Measurements from ENCODE around the gene CTU2.
"Not testable (repeated sequence)": the region's sequence is repeated elsewhere in the genome, so short reads cannot be mapped to it uniquely, and the experiment has no call there.

Gene CTU2

DNA sequence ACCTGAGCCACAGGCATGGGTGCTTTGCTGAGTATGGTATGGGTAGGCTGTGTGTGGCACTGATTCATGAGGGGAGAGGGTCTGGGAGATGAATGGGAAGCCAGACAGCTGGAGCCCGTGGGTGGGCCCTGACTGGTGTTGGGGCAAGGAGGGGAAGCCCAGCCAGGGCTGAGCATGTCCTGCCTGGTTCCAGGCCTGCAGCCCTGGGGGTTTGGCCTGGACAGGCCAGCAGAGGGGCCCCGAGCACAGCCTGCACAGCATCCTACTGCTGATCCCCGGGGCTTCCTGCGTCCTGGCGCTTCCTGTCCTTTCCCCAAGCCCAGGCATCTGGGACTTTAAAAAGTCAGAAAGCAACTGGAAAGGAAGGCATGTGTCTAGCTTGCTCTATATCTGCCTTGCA, 38.8 kb upstream of the CTU2 start:
- Histone ChIP-seq H3K4me1 (ENCODE audit: control insufficient read depth in 2 of 2, insufficient read depth in 2 of 2, low read length in 2 of 2) (peaks cover 0 to 1% of the 10 kb centered on the region in 2 donors), H3K9ac (ENCODE audit: low read depth in 1 of 2, low read length in 2 of 2) (no peak overlapping the region), H3K9me3 (ENCODE audit: control insufficient read depth in 2 of 2, low read length in 2 of 2) (no peaks in the 10 kb centered on the region), H3K27ac (ENCODE audit: low read depth in 2 of 2, low read length in 2 of 2) (no peak overlapping the region), H3K36me3 (ENCODE audit: control insufficient read depth in 2 of 2, insufficient read depth in 2 of 2, low read length in 2 of 2) (no peaks in the 10 kb centered on the region), H3K27me3 (ENCODE audit: control insufficient read depth in 2 of 2, insufficient read depth in 2 of 2, low read length in 2 of 2) (no peaks in the 10 kb centered on the region), H3K4me3 (ENCODE audit: low read length in 2 of 2) (no peak overlapping the region)

DNA sequence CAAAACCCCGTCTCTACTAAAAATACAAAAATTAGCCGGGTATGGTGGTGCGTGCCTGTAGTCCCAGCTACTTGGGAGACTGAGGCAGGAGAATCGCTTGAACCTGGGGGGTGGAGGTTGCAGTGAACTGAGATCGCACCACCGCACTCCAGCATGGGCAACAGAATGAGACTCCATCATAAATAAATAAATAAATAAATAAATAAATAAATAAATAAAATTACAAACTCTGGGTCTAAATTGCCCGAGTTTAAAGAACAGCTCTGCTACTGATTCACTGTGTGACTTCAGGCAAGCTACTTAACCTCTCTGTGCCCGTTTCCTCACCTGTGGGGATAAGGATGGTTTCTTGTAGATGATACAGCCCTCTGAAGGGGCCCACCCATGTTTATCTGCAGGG, 36.8 kb upstream of the CTU2 start:
- not testable (repeated sequence) for H3K27ac ChIP-seq (ENCODE audit: low read depth in 2 of 2, low read length in 2 of 2); H3K4me1 ChIP-seq (ENCODE audit: control insufficient read depth in 2 of 2, insufficient read depth in 2 of 2, low read length in 2 of 2); H3K36me3 ChIP-seq (ENCODE audit: control insufficient read depth in 2 of 2, insufficient read depth in 2 of 2, low read length in 2 of 2); H3K9me3 ChIP-seq (ENCODE audit: control insufficient read depth in 2 of 2, low read length in 2 of 2); H3K4me3 ChIP-seq (ENCODE audit: low read length in 2 of 2); H3K9ac ChIP-seq (ENCODE audit: low read depth in 1 of 2, low read length in 2 of 2); H3K27me3 ChIP-seq (ENCODE audit: control insufficient read depth in 2 of 2, insufficient read depth in 2 of 2, low read length in 2 of 2)

DNA sequence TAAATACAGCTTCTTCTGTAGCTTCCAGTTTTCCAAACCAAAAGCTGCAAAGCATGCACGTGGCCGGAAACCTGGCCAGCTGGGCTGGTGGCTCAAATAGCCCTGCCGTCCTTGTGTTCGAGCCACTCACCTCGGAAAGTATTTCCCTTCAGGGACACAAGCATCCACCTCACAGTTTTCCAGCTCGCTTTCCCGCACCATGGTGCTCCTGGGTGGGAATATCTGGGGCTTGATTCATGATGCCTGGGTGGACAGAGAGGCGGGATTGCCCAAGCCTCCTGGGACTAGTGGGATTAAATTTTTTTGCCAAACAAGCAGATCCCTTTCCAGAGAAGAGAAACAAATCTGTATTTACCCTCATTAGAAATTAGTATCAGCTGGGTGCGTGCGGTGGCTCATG, 36.3 kb upstream of the CTU2 start:
- H3K4me1 ChIP-seq (ENCODE audit: control insufficient read depth in 2 of 2, insufficient read depth in 2 of 2, low read length in 2 of 2): no peaks in the 10 kb centered on the region
- no peak overlapping the region for H3K4me3 ChIP-seq (ENCODE audit: low read length in 2 of 2)
- no peaks in the 10 kb centered on the region for H3K36me3 ChIP-seq (ENCODE audit: control insufficient read depth in 2 of 2, insufficient read depth in 2 of 2, low read length in 2 of 2)
- no peak overlapping the region for H3K27ac ChIP-seq (ENCODE audit: low read depth in 2 of 2, low read length in 2 of 2)
- H3K27me3 ChIP-seq (ENCODE audit: control insufficient read depth in 2 of 2, insufficient read depth in 2 of 2, low read length in 2 of 2): no peaks in the 10 kb centered on the region
- no peaks in the 10 kb centered on the region for H3K9me3 ChIP-seq (ENCODE audit: control insufficient read depth in 2 of 2, low read length in 2 of 2)
- no peak overlapping the region for H3K9ac ChIP-seq (ENCODE audit: low read depth in 1 of 2, low read length in 2 of 2)

DNA sequence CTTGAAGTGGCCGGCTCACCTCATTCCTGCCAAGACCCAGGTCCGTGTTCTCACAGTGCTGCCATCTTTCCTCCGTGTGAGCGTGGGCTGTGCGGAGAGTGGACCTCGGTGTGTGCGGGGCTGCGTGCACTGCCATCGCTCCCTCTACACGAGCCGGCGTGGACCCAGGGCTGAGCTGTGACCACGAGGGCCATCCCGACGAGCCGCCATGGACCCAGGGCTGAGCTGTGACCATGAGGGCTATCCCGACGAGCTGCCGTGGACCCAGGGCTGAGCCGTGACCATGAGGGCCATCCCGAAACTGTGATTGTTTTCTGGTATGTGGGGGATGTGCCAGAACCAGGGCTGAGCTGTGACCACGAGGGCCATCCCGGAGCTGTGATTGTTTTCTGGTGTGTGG, 34.5 kb upstream of the CTU2 start:
- Histone ChIP-seq H3K9me3 (ENCODE audit: control insufficient read depth in 2 of 2, low read length in 2 of 2) (no peaks in the 10 kb centered on the region), H3K27ac (ENCODE audit: low read depth in 2 of 2, low read length in 2 of 2) (no peak overlapping the region), H3K27me3 (ENCODE audit: control insufficient read depth in 2 of 2, insufficient read depth in 2 of 2, low read length in 2 of 2) (no peaks in the 10 kb centered on the region), H3K4me1 (ENCODE audit: control insufficient read depth in 2 of 2, insufficient read depth in 2 of 2, low read length in 2 of 2) (no peaks in the 10 kb centered on the region), H3K9ac (ENCODE audit: low read depth in 1 of 2, low read length in 2 of 2) (no peak overlapping the region), H3K36me3 (ENCODE audit: control insufficient read depth in 2 of 2, insufficient read depth in 2 of 2, low read length in 2 of 2) (no peaks in the 10 kb centered on the region), H3K4me3 (ENCODE audit: low read length in 2 of 2) (no peak overlapping the region)

DNA sequence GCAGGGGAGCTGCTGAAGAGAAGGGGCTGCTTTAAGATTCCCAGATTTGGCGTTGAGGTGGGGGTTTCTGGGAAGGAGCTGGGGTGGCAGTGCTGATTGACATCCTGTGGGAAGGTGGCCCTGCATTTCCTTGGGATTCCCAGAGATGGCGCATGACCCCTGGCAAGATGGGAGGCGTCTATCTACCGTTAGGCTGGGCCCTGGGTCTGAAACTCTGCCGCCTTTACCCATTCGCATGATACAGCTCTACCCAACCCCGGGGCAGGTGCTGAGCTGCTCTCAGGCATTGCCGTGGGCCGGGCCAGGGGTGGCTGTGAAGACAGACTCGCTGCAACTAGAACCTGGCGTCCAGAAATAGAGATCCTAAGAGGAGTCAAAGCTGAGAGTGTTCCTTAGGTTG, 33.5 kb upstream of the CTU2 start:
- Histone ChIP-seq H3K27me3 (ENCODE audit: control insufficient read depth in 2 of 2, insufficient read depth in 2 of 2, low read length in 2 of 2) (no peaks in the 10 kb centered on the region), H3K4me1 (ENCODE audit: control insufficient read depth in 2 of 2, insufficient read depth in 2 of 2, low read length in 2 of 2) (no peaks in the 10 kb centered on the region), H3K36me3 (ENCODE audit: control insufficient read depth in 2 of 2, insufficient read depth in 2 of 2, low read length in 2 of 2) (no peaks in the 10 kb centered on the region), H3K27ac (ENCODE audit: low read depth in 2 of 2, low read length in 2 of 2) (no peak overlapping the region), H3K9me3 (ENCODE audit: control insufficient read depth in 2 of 2, low read length in 2 of 2) (no peaks in the 10 kb centered on the region), H3K9ac (ENCODE audit: low read depth in 1 of 2, low read length in 2 of 2) (no peak overlapping the region), H3K4me3 (ENCODE audit: low read length in 2 of 2) (no peak overlapping the region)

DNA sequence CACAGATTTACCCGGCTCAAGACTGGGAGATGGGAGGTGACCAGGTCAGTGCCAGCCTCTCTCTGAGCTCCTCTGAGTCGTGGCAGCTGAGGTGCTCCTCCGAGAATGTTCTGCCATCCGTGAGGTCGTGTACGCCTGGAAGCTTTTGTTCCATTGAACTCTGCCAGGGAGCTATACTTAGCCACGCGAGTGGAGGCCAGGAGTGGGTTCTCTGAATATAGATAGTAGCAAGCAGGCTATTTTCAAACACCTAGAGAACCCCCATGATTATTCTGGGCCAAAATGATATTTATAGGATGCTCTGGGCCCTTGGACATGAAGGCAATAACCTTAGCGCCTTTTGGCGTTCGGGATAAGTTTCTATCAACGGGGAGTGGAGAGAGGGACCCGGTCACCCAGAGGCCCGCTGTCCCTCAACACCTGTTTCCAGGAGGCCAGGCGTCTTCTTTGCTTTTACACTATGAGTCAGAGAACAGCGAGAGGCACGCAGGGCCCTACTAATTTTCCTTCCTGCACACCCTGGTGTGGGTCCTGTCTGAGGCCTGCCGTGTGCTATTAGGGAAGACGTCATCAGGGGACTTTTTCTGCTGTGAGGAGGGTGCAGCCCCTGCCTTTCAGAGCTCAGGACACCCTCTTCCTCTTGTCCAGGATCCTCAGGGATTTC, 32.5 kb upstream of the CTU2 start:
- no peak overlapping the region for H3K9ac ChIP-seq (ENCODE audit: low read depth in 1 of 2, low read length in 2 of 2)
- H3K36me3 ChIP-seq (ENCODE audit: control insufficient read depth in 2 of 2, insufficient read depth in 2 of 2, low read length in 2 of 2): no peaks in the 10 kb centered on the region
- no peaks in the 10 kb centered on the region for H3K9me3 ChIP-seq (ENCODE audit: control insufficient read depth in 2 of 2, low read length in 2 of 2)
- peaks cover 0 to 6% of the 10 kb centered on the region in 2 donors for H3K27me3 ChIP-seq (ENCODE audit: control insufficient read depth in 2 of 2, insufficient read depth in 2 of 2, low read length in 2 of 2)
- no peak overlapping the region for H3K27ac ChIP-seq (ENCODE audit: low read depth in 2 of 2, low read length in 2 of 2)
- no peak overlapping the region for H3K4me3 ChIP-seq (ENCODE audit: low read length in 2 of 2)
- no peaks in the 10 kb centered on the region for H3K4me1 ChIP-seq (ENCODE audit: control insufficient read depth in 2 of 2, insufficient read depth in 2 of 2, low read length in 2 of 2)

DNA sequence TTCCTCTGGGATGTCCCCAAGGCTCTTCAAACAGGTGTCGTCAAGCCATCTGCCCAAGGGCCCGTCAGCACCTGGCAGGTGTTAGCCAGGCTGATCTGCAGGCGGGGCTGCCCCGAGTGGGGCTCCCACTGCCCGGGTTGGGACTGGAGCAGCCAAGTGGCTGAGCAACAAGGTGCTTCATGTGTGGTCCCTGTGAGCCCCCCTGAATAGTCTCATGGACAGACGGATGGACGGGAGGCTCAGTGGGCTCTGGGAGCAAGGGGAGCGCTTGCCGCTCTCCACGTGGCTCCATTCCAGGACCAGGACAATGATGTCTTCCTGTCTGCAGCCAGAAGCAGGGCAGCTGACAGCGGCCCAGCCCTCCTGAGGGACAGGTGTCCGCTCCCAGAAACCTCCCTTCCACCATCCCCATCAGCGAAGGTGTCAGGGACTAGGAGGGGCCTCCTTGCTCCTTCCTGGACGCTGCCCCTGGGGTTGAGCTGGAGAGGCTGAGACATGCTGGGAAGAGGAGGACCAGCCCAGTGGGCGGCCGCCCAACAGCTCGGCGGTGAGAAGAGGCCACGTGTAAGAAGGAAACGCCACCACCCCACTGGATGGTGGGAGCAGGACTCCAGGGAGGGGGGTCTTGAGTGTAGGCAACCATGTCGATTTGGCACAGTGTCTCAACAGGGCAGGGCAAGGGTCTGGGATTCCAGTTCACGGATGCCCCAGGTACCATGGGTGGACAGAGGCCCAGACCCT, 29.6 kb upstream of the CTU2 start:
- Histone ChIP-seq H3K9ac (ENCODE audit: low read depth in 1 of 2, low read length in 2 of 2) (no peak overlapping the region), H3K27me3 (ENCODE audit: control insufficient read depth in 2 of 2, insufficient read depth in 2 of 2, low read length in 2 of 2) (peaks cover 0 to 10% of the 10 kb centered on the region in 2 donors), H3K36me3 (ENCODE audit: control insufficient read depth in 2 of 2, insufficient read depth in 2 of 2, low read length in 2 of 2) (no peaks in the 10 kb centered on the region), H3K9me3 (ENCODE audit: control insufficient read depth in 2 of 2, low read length in 2 of 2) (no peaks in the 10 kb centered on the region), H3K4me3 (ENCODE audit: low read length in 2 of 2) (no peak overlapping the region), H3K4me1 (ENCODE audit: control insufficient read depth in 2 of 2, insufficient read depth in 2 of 2, low read length in 2 of 2) (peaks cover 2 to 4% of the 10 kb centered on the region in 2 donors), H3K27ac (ENCODE audit: low read depth in 2 of 2, low read length in 2 of 2) (no peak overlapping the region)

DNA sequence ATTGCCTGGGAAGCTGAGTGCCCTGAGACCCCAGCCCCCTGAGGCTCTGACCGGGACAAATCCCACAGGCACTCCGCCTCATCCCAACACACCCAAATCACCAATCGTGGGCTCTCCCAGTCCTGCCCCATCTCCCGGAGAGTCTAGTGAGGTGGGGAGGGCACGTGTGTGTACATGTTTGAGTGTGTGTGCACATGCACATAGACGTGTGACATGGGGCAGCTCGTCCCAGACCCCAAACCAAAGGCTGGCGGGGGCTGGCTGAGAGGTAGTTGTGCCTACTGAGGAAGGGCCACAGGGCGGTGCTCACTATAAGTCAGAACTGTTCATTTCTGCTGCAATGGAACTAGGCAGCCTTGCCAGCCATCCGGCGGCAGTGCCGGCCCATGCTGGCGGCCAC, 28.6 kb upstream of the CTU2 start:
- Histone ChIP-seq H3K4me1 (ENCODE audit: control insufficient read depth in 2 of 2, insufficient read depth in 2 of 2, low read length in 2 of 2) (peaks cover 2 to 7% of the 10 kb centered on the region in 2 donors), H3K36me3 (ENCODE audit: control insufficient read depth in 2 of 2, insufficient read depth in 2 of 2, low read length in 2 of 2) (no peaks in the 10 kb centered on the region), H3K9ac (ENCODE audit: low read depth in 1 of 2, low read length in 2 of 2) (no peak overlapping the region), H3K9me3 (ENCODE audit: control insufficient read depth in 2 of 2, low read length in 2 of 2) (no peaks in the 10 kb centered on the region), H3K4me3 (ENCODE audit: low read length in 2 of 2) (no peak overlapping the region), H3K27ac (ENCODE audit: low read depth in 2 of 2, low read length in 2 of 2) (no peak overlapping the region), H3K27me3 (ENCODE audit: control insufficient read depth in 2 of 2, insufficient read depth in 2 of 2, low read length in 2 of 2) (peaks cover 0 to 10% of the 10 kb centered on the region in 2 donors)

DNA sequence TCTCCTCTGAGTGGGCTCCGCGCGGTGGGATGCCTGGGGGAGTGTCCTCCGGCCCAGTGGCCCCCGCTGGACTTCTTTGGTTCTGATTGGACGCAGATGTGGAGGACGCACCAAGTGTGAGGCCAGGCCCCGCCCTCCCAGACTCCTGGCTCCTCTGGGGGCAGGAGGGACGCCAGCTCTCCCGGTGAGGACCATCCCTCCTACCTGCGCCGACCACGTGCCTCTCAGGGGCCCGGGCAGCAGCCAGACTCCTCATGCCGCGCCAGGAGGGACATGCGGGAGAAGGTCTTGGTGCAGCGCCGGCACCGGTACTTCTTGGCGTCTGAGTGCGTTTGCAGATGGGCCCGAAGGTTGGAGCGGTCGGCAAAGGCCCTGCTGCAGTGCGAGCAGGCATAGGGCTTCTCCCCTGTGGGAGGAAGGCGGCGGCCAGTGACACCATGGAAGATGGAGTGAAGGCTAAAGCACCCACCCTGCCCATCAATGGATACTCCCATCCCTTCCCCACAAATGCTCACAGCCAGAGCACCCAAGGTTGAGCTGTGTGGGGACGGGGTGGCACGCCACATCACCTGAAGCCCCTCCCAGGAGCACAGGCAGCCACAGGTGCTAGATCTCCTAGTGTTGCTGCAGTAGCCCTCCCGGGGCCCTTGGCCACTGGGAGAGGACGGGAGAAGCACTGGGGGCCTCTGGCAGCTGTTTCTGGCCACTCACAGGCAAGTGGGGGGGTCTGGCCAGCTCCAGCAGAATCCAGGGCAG, 27.9 kb upstream of the CTU2 start:
- no peaks in the 10 kb centered on the region for H3K9me3 ChIP-seq (ENCODE audit: control insufficient read depth in 2 of 2, low read length in 2 of 2)
- H3K36me3 ChIP-seq (ENCODE audit: control insufficient read depth in 2 of 2, insufficient read depth in 2 of 2, low read length in 2 of 2): no peaks in the 10 kb centered on the region
- H3K27me3 ChIP-seq (ENCODE audit: control insufficient read depth in 2 of 2, insufficient read depth in 2 of 2, low read length in 2 of 2): peaks cover 0 to 10% of the 10 kb centered on the region in 2 donors
- no peak overlapping the region for H3K27ac ChIP-seq (ENCODE audit: low read depth in 2 of 2, low read length in 2 of 2)
- no peak overlapping the region for H3K4me3 ChIP-seq (ENCODE audit: low read length in 2 of 2)
- peaks cover 2 to 7% of the 10 kb centered on the region in 2 donors for H3K4me1 ChIP-seq (ENCODE audit: control insufficient read depth in 2 of 2, insufficient read depth in 2 of 2, low read length in 2 of 2)
- no peak overlapping the region for H3K9ac ChIP-seq (ENCODE audit: low read depth in 1 of 2, low read length in 2 of 2)

DNA sequence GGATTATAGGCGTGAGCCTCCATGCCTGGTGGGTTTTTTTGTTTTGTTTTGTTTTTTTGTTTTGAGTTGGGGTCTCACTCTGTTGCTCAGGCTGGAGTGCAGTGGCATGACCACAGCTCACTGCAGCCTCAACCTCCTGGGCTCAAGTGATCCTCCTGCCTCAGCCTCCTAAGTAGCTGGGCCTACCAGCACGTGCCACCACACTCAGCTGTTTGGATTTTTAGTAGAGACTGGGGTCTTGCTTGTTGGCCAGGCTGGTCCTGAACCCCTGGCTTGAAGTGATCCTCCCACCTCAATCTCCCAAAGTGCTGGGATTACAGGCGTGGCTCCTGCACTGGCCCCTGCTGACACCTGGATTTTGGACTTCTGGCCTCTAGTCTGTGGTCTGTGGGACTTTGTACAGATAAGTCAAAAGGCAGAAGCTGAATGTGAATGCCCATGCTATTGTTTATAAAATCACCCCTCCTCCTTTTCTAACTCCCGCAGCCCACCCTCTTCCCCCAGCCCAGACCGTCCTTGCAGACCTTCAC, 25.7 kb upstream of the CTU2 start:
- H3K9me3 ChIP-seq (ENCODE audit: control insufficient read depth in 2 of 2, low read length in 2 of 2): no peaks in the 10 kb centered on the region
- H3K9ac ChIP-seq (ENCODE audit: low read depth in 1 of 2, low read length in 2 of 2): no peak overlapping the region
- H3K4me3 ChIP-seq (ENCODE audit: low read length in 2 of 2): no peak overlapping the region
- H3K27me3 ChIP-seq (ENCODE audit: control insufficient read depth in 2 of 2, insufficient read depth in 2 of 2, low read length in 2 of 2): peaks cover 0 to 21% of the 10 kb centered on the region in 2 donors
- no peaks in the 10 kb centered on the region for H3K36me3 ChIP-seq (ENCODE audit: control insufficient read depth in 2 of 2, insufficient read depth in 2 of 2, low read length in 2 of 2)
- no peak overlapping the region for H3K27ac ChIP-seq (ENCODE audit: low read depth in 2 of 2, low read length in 2 of 2)
- H3K4me1 ChIP-seq (ENCODE audit: control insufficient read depth in 2 of 2, insufficient read depth in 2 of 2, low read length in 2 of 2): peaks cover 5 to 8% of the 10 kb centered on the region in 2 donors
